K562 (cell line): ENCODE measurements around the gene LIPM. TPM values are rescaled to one million over a fixed set of nuclear protein-coding genes. Genes with fewer than 3 reads are reported as not detected.

ENCODE experiments used
- ATAC-seq: fragments of 200-7000 bp; cut with Tn5 transposase; 3 replicates; pipeline ENCODE4 v1.9.1; 2020; ENCODE audit warnings: moderate library complexity
- BruUV-seq: library from RNA; stranded (reverse); fragments of 400-500 nt; replicated peaks from 2 replicates; lab custom pipeline; 2021; lab: Mats Ljungman, UMichigan
- CTCF ChIA-PET: fragments of 300-600 bp; formaldehyde crosslinking; extraction: SDS; loops from one replicate; lab custom pipeline; 2021; ENCODE audit warnings: low intra/inter-chr PET ratio; lab: Yijun Ruan, JAX
- POLR2A ChIA-PET: fragments of 300-600, 350-650 bp; sonication (Branson Sonifier 250); formaldehyde crosslinking; extraction: SDS; loops from one replicate; lab custom pipeline; 2021; ENCODE audit warnings: antibody characterized with exemption, inconsistent platforms; lab: Yijun Ruan, JAX
- DNase-seq, 4 experiments: peaks; one replicate each; pipeline versions ENCODE4 v3.0.0 to v3.0.0-alpha.2; 2011 to 2018; ENCODE audit warnings: low spot score in 3 of 4, mixed read lengths in 3 of 4; ENCODE audit errors: extremely low read depth in 1 of 4
- FAIRE-seq: peaks from 2 replicates; lab custom pipeline; 2011; peaks lifted over from hg19 to GRCh38; lab: Jason Lieb, UNC
- H2AFZ ChIP-seq: 2 replicates; pipeline ENCODE4 v1.6.0; 2011; ENCODE audit warnings: low read depth, low read length, control low read depth, inconsistent platforms
- H3K27ac ChIP-seq: fragments of 200-600 bp; 3 replicates; pipeline ENCODE4 v1.8.0; 2011; ENCODE audit warnings: low read depth, mild to moderate bottlenecking, control low read depth, inconsistent platforms, low read length, moderate library complexity, mixed read lengths; ENCODE audit errors: extremely low read depth
- H3K27me3 ChIP-seq, 2 experiments: fragments of 300-600 bp in 1 of 2; 2 replicates in 1 of 2; 3 replicates in 1 of 2; pipeline versions ENCODE4 v1.6.0 to v1.8.0; 2011; ENCODE audit warnings: inconsistent platforms in 2 of 2, low read length in 2 of 2, mild to moderate bottlenecking in 1 of 2, mixed read lengths in 1 of 2, moderate library complexity in 1 of 2; ENCODE audit not compliant: control insufficient read depth in 2 of 2, insufficient read depth in 2 of 2
- H3K36me3 ChIP-seq: fragments of 300-600 bp; 3 replicates; pipeline ENCODE4 v1.8.0; 2011; ENCODE audit warnings: mild to moderate bottlenecking, low read length, inconsistent platforms; ENCODE audit not compliant: control insufficient read depth, insufficient read depth
- H3K4me1 ChIP-seq, 2 experiments: fragments of 200-600 bp in 1 of 2; replicated peaks in 1 of 2; 2 replicates in 1 of 2; 3 replicates in 1 of 2; pipeline versions ENCODE4 v1.5.1 to v1.8.0; 2011; ENCODE audit warnings: inconsistent platforms in 2 of 2, low read length in 2 of 2, mild to moderate bottlenecking in 1 of 2, mixed read lengths in 1 of 2, moderate library complexity in 1 of 2; ENCODE audit not compliant: control insufficient read depth in 2 of 2, insufficient read depth in 2 of 2
- H3K4me2 ChIP-seq: 2 replicates; pipeline ENCODE4 v1.6.1; 2011; ENCODE audit warnings: low read length, control low read depth, inconsistent platforms, mixed read lengths; ENCODE audit not compliant: insufficient read depth
- H3K4me3 ChIP-seq: fragments of 200-600 bp; sonication (generic), shearing (Covaris generic); 2 replicates; pipeline ENCODE4 v1.5.1; 2016; ENCODE audit warnings: control low read depth, inconsistent platforms
- H3K79me2 ChIP-seq: fragments of 200-600 bp; 3 replicates; pipeline ENCODE4 v1.8.0; 2011; ENCODE audit warnings: low read length, inconsistent platforms; ENCODE audit not compliant: control insufficient read depth, insufficient read depth
- H3K9ac ChIP-seq, 2 experiments: 2 replicates each; pipeline versions ENCODE4 v1.6.0 to v1.6.1; 2011; ENCODE audit warnings: low read depth in 2 of 2, low read length in 2 of 2, control low read depth in 1 of 2, inconsistent platforms in 1 of 2, mild to moderate bottlenecking in 1 of 2, mixed read lengths in 1 of 2; ENCODE audit not compliant: insufficient read depth in 1 of 2
- H3K9me1 ChIP-seq: one replicate; pipeline ENCODE4 v1.6.0; 2011; ENCODE audit warnings: inconsistent platforms, mild to moderate bottlenecking, low read length, moderate library complexity; ENCODE audit not compliant: control insufficient read depth, insufficient read depth
- H3K9me3 ChIP-seq: replicated peaks from 2 replicates; pipeline ENCODE4 v1.5.1; 2011; ENCODE audit warnings: low read depth, low read length, inconsistent platforms; ENCODE audit not compliant: control insufficient read depth, insufficient read depth
- H4K20me1 ChIP-seq: replicated peaks from 2 replicates; pipeline ENCODE4 v1.6.1; 2011; ENCODE audit warnings: low read length, inconsistent platforms, mixed read lengths; ENCODE audit not compliant: control insufficient read depth, insufficient read depth
- CGGBP1 ChIP-seq: fragments of 250-450 bp; sonication (Bioruptor Pico); IDR thresholded peaks from 2 replicates; pipeline ENCODE4 v1.9.0; 2021; ENCODE audit warnings: mild to moderate bottlenecking
- CUX1 ChIP-seq: fragments of 200-800 bp; sonication (Bioruptor generic); IDR thresholded peaks from 2 replicates; pipeline ENCODE4 v1.6.1; 2016; ENCODE audit warnings: missing genetic modification characterization, missing compliant biosample characterization
- PREB ChIP-seq: sonication (generic); formaldehyde crosslinking; IDR thresholded peaks from 2 replicates; pipeline ENCODE4 v1.8.1; 2023; ENCODE audit warnings: mild to moderate bottlenecking, missing genetic modification reagents
- STAT5A ChIP-seq: IDR thresholded peaks from 2 replicates; pipeline ENCODE4 v1.6.1; 2012; ENCODE audit warnings: low read length, inconsistent platforms, borderline replicate concordance
- TEAD2 ChIP-seq: fragments of 450-650 bp; IDR thresholded peaks from 2 replicates; pipeline ENCODE4 v1.6.1; 2016; ENCODE audit warnings: missing genetic modification characterization, control low read depth, missing compliant biosample characterization
- ZNF121 ChIP-seq: sonication (generic); formaldehyde crosslinking; conservative IDR thresholded peaks from 2 replicates; pipeline ENCODE4 v1.8.0; 2022; ENCODE audit warnings: missing genetic modification reagents
- ZNF444 ChIP-seq: fragments of 250-450 bp; sonication (Bioruptor Pico); IDR thresholded peaks from 2 replicates; pipeline ENCODE4 v1.4.0; 2020; ENCODE audit warnings: mild to moderate bottlenecking, moderate library complexity
- in situ Hi-C: fragments of 300-500 bp; cut with MboI; formaldehyde crosslinking; loops from 4 replicates; pipeline ENCODE4 v1.15.0; 2018; ENCODE audit warnings: inconsistent platforms, mixed read lengths
- intact Hi-C: fragments of 100-400 bp; cut with micrococcal nuclease; formaldehyde crosslinking; loops from 2 replicates; pipeline ENCODE4 v1.14.2; 2022
- polyA plus RNA-seq, 8 experiments: library from polyadenylated mRNA; depleted of rRNA in 4 of 8; stranded (reverse) in 5 of 8; unstranded in 3 of 8; fragments of >200 nt; fragmentation: Nextera tagmentation in 2 of 8; fragmentation: Illumina TruSeq in 1 of 8; extraction: Ambion mirVana in 2 of 8; extraction: Trizol in 1 of 8; gene quantifications; 2 replicates each; pipeline versions ENCODE4 v1.2.1 to v1.2.3, GENCODE V29; 2011 to 2014; ENCODE audit warnings: inconsistent platforms in 1 of 8, missing spikeins in 1 of 8
- total RNA-seq, 7 experiments: library from RNA; depleted of rRNA in 6 of 7; stranded (reverse); fragments of >200 nt in 6 of 7; fragmentation: Illumina TruSeq in 2 of 7; extraction: Trizol in 2 of 7; gene quantifications; 2 replicates each; pipeline versions ENCODE4 v1.2.1 to v1.2.3, GENCODE V29; 2011 to 2021; ENCODE audit warnings: low replicate concordance in 1 of 7
- TF ChIP-seq, protein P1 (sequence below): fragments of 250-450 bp; sonication (Bioruptor Pico); IDR thresholded peaks from 2 replicates; pipeline ENCODE4 v1.4.0; 2020; ENCODE audit warnings: borderline replicate concordance
- TF ChIP-seq, protein P2 (sequence below): fragments of 150-350 bp; conservative IDR thresholded peaks from 2 replicates; pipeline ENCODE4 v1.6.1; 2014; ENCODE audit warnings: low read length

The LIPM gene
- total and polyA plus RNA-seq, 9 of the 15 experiments (the other 6 are each of a cell fraction or from before 2014, with no cell fraction given), result not detected

DNA sequence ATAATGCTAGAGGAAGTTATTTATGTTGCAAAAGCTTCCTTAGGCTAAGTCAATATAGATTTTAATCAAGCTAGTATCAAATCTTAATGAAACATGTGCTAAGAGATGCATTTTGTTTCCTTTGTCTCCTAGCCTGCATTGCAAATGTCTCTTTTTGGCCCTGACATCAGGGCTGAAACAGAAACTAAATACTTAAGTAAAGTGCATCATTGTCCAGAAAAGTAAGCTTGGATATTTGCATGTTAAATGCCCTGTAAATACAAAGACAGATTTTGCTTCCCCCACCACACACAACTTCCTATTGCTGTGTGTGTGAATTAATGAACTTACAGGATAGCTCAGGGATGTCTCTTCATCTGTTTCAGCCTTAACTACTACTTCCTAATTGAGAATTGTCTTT lies 67.6 kb downstream of the LIPM start:
- intact Hi-C loops, result no loop called here
- DNase-seq, result no peak
- H2AFZ ChIP-seq, result no peak overlapping the region
- no peaks in the 10 kb centered on the region for H3K9me3 ChIP-seq
- no peak overlapping the region for H3K4me2 ChIP-seq
- in situ Hi-C loops, result no loop called here
- ATAC-seq, result no peak
- no peaks in the 10 kb centered on the region for H4K20me1 ChIP-seq
- H3K27me3 ChIP-seq, result no peaks in the 10 kb centered on the region
- no peak for TF ChIP-seq ZNF444 (CRISPR knock-in tag)
- TF ChIP-seq STAT5A, result no peak
- TF ChIP-seq, protein P1, sequence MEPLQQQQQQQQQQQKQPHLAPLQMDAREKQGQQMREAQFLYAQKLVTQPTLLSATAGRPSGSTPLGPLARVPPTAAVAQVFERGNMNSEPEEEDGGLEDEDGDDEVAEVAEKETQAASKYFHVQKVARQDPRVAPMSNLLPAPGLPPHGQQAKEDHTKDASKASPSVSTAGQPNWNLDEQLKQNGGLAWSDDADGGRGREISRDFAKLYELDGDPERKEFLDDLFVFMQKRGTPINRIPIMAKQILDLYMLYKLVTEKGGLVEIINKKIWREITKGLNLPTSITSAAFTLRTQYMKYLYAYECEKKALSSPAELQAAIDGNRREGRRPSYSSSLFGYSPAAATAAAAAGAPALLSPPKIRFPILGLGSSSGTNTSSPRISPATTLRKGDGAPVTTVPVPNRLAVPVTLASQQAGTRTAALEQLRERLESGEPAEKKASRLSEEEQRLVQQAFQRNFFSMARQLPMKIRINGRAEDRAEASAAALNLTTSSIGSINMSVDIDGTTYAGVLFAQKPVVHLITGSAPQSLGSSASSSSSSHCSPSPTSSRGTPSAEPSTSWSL, result no peak
- TF ChIP-seq, protein P2, sequence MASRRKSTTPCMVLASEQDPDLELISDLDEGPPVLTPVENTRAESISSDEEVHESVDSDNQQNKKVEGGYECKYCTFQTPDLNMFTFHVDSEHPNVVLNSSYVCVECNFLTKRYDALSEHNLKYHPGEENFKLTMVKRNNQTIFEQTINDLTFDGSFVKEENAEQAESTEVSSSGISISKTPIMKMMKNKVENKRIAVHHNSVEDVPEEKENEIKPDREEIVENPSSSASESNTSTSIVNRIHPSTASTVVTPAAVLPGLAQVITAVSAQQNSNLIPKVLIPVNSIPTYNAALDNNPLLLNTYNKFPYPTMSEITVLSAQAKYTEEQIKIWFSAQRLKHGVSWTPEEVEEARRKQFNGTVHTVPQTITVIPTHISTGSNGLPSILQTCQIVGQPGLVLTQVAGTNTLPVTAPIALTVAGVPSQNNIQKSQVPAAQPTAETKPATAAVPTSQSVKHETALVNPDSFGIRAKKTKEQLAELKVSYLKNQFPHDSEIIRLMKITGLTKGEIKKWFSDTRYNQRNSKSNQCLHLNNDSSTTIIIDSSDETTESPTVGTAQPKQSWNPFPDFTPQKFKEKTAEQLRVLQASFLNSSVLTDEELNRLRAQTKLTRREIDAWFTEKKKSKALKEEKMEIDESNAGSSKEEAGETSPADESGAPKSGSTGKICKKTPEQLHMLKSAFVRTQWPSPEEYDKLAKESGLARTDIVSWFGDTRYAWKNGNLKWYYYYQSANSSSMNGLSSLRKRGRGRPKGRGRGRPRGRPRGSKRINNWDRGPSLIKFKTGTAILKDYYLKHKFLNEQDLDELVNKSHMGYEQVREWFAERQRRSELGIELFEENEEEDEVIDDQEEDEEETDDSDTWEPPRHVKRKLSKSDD, result no peak
- TF ChIP-seq ZNF121 (CRISPR knock-in tag), result no peak
- no peak for TF ChIP-seq PREB (CRISPR knock-in tag)
- TF ChIP-seq TEAD2 (tag), result no peak
- no peak for TF ChIP-seq CUX1
- no peak for TF ChIP-seq CGGBP1 (CRISPR knock-in tag)
- no TSS peak for BruUV-seq
- no peak overlapping the region for H3K4me3 ChIP-seq
- H3K4me1 ChIP-seq, result no peaks in the 10 kb centered on the region
- no peak overlapping the region for H3K27ac ChIP-seq
- POLR2A ChIA-PET, result no interaction called here
- H3K9ac ChIP-seq, result no peak overlapping the region
- no peaks in the 10 kb centered on the region for H3K79me2 ChIP-seq
- H3K36me3 ChIP-seq, result no peaks in the 10 kb centered on the region
- CTCF ChIA-PET, result no interaction called here
- FAIRE-seq, result no peak
- no peaks in the 10 kb centered on the region for H3K9me1 ChIP-seq
